A549 (cell line): ENCODE data around the gene SHLD1. TPM values are rescaled to one million over a fixed set of nuclear protein-coding genes. Genes with fewer than 3 reads are reported as not detected.
A peak's percentile ranks its signal among the peaks of the same experiment; 100 is the strongest.

ENCODE experiments used
- ATAC-seq, 2 experiments: fragments of 200-7000 bp in 1 of 2; fragments of >200 bp in 1 of 2; cut with Nextera tagmentation in 1 of 2; cut with Tn5 transposase in 1 of 2; 3 replicates each; pipeline versions ENCODE4 v1.8.0 to v1.9.1; 2018 to 2020; ENCODE audit warnings: mild to moderate bottlenecking in 1 of 2, moderate library complexity in 1 of 2
- CTCF ChIA-PET: fragments of 300-600 bp; sonication (Branson Sonifier 250); formaldehyde crosslinking; extraction: SDS; loops from one replicate; lab custom pipeline; 2021; ENCODE audit warnings: antibody characterized with exemption, inconsistent platforms; lab: Yijun Ruan, JAX
- POLR2A ChIA-PET: fragments of 350-600 bp; formaldehyde crosslinking; extraction: SDS; loops from one replicate; lab custom pipeline; 2021; ENCODE audit warnings: antibody characterized with exemption, inconsistent platforms; lab: Yijun Ruan, JAX
- DNase-seq, 2 experiments: peaks; one replicate each; pipeline versions ENCODE4 v3.0.0 to v3.0.0-alpha.2; 2011 to 2016; ENCODE audit warnings: low read depth in 1 of 2, low spot score in 1 of 2
- FAIRE-seq: peaks from 2 replicates; lab custom pipeline; 2011; peaks lifted over from hg19 to GRCh38; lab: Jason Lieb, UNC
- H3K27ac ChIP-seq, 2 experiments: fragments of >200 bp; sonication (Bioruptor Twin); formaldehyde crosslinking; 3 replicates each; pipeline ENCODE4 v1.5.1; 2016 to 2017
- H3K4me1 ChIP-seq: fragments of >200 bp; sonication (Bioruptor Twin); formaldehyde crosslinking; 3 replicates; pipeline ENCODE4 v1.6.1; 2016
- H3K4me2 ChIP-seq: fragments of >200 bp; sonication (Bioruptor Twin); formaldehyde crosslinking; 3 replicates; pipeline ENCODE4 v1.6.1; 2016
- H3K4me3 ChIP-seq: fragments of >200 bp; sonication (Bioruptor Twin); formaldehyde crosslinking; 3 replicates; pipeline ENCODE4 v1.5.1; 2016
- H3K9me3 ChIP-seq: fragments of >200 bp; sonication (Bioruptor Twin); formaldehyde crosslinking; 3 replicates; pipeline ENCODE4 v1.6.1; 2016
- BHLHE40 ChIP-seq: IDR thresholded peaks from 2 replicates; pipeline ENCODE4 v1.6.1; 2012; ENCODE audit warnings: low read depth, low read length, inconsistent platforms
- CBX2 ChIP-seq: fragments of 200-600 bp; sonication (generic); IDR thresholded peaks from 2 replicates; pipeline ENCODE4 v1.6.1; 2016; ENCODE audit warnings: low read depth, mild to moderate bottlenecking, borderline replicate concordance
- CBX8 ChIP-seq: fragments of 200-600 bp; sonication (generic); IDR thresholded peaks from 2 replicates; pipeline ENCODE4 v1.6.1; 2016
- CEBPB ChIP-seq, 2 experiments: fragments of >200 bp in 1 of 2; sonication (Bioruptor Twin) in 1 of 2; formaldehyde crosslinking in 1 of 2; IDR thresholded peaks; 2 replicates each; pipeline ENCODE4 v1.6.1; 2012 to 2016
- CHD2 ChIP-seq: fragments of 150-350 bp; IDR thresholded peaks from 2 replicates; pipeline ENCODE4 v1.6.1; 2014; ENCODE audit warnings: low read length; ENCODE audit not compliant: partially characterized antibody
- CHD4 ChIP-seq: fragments of 200-600 bp; sonication (generic); IDR thresholded peaks from 2 replicates; pipeline ENCODE4 v1.6.1; 2016; ENCODE audit warnings: antibody characterized with exemption, mild to moderate bottlenecking, borderline replicate concordance
- EHF ChIP-seq: fragments of 250-450 bp; sonication (Bioruptor Pico); IDR thresholded peaks from 2 replicates; pipeline ENCODE4 v1.5.0; 2020; ENCODE audit warnings: mild to moderate bottlenecking
- ESRRA ChIP-seq: fragments of 150-350 bp; IDR thresholded peaks from 2 replicates; pipeline ENCODE4 v1.6.1; 2014; ENCODE audit warnings: mild to moderate bottlenecking, low read length, borderline replicate concordance
- FOSL2 ChIP-seq, 2 experiments: fragments of 450-650 bp in 1 of 2; fragments of >200 bp in 1 of 2; sonication (Bioruptor Twin) in 1 of 2; formaldehyde crosslinking; IDR thresholded peaks; 2 replicates each; pipeline versions ENCODE4 v1.5.0 to v1.6.1; 2016 to 2020; ENCODE audit warnings: mild to moderate bottlenecking in 1 of 2, moderate library complexity in 1 of 2
- FOXS1 ChIP-seq: fragments of 250-450 bp; sonication (Bioruptor Pico); IDR thresholded peaks from 2 replicates; pipeline ENCODE4 v1.5.0; 2020; ENCODE audit warnings: mild to moderate bottlenecking, moderate library complexity
- GATA3 ChIP-seq: IDR thresholded peaks from 2 replicates; pipeline ENCODE4 v1.6.1; 2012; ENCODE audit warnings: borderline replicate concordance
- HDAC2 ChIP-seq: fragments of 200-600 bp; sonication (generic); IDR thresholded peaks from 2 replicates; pipeline ENCODE4 v1.6.1; 2016
- HOXA7 ChIP-seq: fragments of 250-450 bp; sonication (Bioruptor Pico); IDR thresholded peaks from 2 replicates; pipeline ENCODE4 v1.5.0; 2020; ENCODE audit warnings: mild to moderate bottlenecking, moderate library complexity
- HOXB13 ChIP-seq: fragments of 250-450 bp; sonication (Bioruptor Pico); IDR thresholded peaks from 2 replicates; pipeline ENCODE4 v1.5.0; 2020; ENCODE audit warnings: low read depth, mild to moderate bottlenecking, moderate library complexity
- MAFK ChIP-seq: fragments of 450-650 bp; IDR thresholded peaks from 2 replicates; pipeline ENCODE4 v1.6.1; 2014; ENCODE audit not compliant: partially characterized antibody
- NFE2L2 ChIP-seq: fragments of 150-350 bp; conservative IDR thresholded peaks from 2 replicates; pipeline ENCODE4 v1.6.1; 2014; ENCODE audit warnings: low read length
- NR3C1 ChIP-seq: fragments of >200 bp; sonication (Bioruptor Twin); formaldehyde crosslinking; IDR thresholded peaks from 3 replicates; pipeline ENCODE4 v1.6.1; 2017
- PHF8 ChIP-seq: fragments of 200-600 bp; sonication (generic); IDR thresholded peaks from 2 replicates; pipeline ENCODE4 v1.6.1; 2016; ENCODE audit warnings: low read depth, mild to moderate bottlenecking, antibody characterized with exemption, moderate library complexity, borderline replicate concordance
- POLR2A ChIP-seq: IDR thresholded peaks from 2 replicates; pipeline ENCODE4 v1.6.1; 2012; ENCODE audit warnings: mild to moderate bottlenecking, low read length
- RARB ChIP-seq: fragments of 250-450 bp; sonication (Bioruptor Pico); IDR thresholded peaks from 2 replicates; pipeline ENCODE4 v1.8.0; 2021; ENCODE audit warnings: mild to moderate bottlenecking, moderate library complexity
- RFX5 ChIP-seq: fragments of 450-650 bp; IDR thresholded peaks from 2 replicates; pipeline ENCODE4 v1.7.1; 2014; ENCODE audit warnings: antibody characterized with exemption, mild to moderate bottlenecking, moderate library complexity
- RNF2 ChIP-seq: fragments of 200-600 bp; sonication (generic); IDR thresholded peaks from 2 replicates; pipeline ENCODE4 v1.6.1; 2016; ENCODE audit warnings: low read depth, mild to moderate bottlenecking, antibody characterized with exemption, moderate library complexity, borderline replicate concordance
- SMC3 ChIP-seq: fragments of >200 bp; sonication (Bioruptor Twin); formaldehyde crosslinking; IDR thresholded peaks from 3 replicates; pipeline ENCODE4 v1.6.1; 2018; ENCODE audit warnings: inconsistent platforms
- TFCP2L1 ChIP-seq: fragments of 250-450 bp; sonication (Bioruptor Pico); IDR thresholded peaks from 2 replicates; pipeline ENCODE4 v1.5.0; 2021; ENCODE audit warnings: mild to moderate bottlenecking
- TP53 ChIP-seq: fragments of 250-450 bp; sonication (Bioruptor Pico); IDR thresholded peaks from 2 replicates; pipeline ENCODE4 v1.5.0; 2021; ENCODE audit warnings: mild to moderate bottlenecking, moderate library complexity
- ZNF302 ChIP-seq: fragments of 250-450 bp; sonication (Bioruptor Pico); IDR thresholded peaks from 2 replicates; pipeline ENCODE4 v1.9.0; 2021; ENCODE audit warnings: inconsistent platforms, mild to moderate bottlenecking, moderate library complexity
- ZSCAN20 ChIP-seq: fragments of 250-450 bp; sonication (Bioruptor Pico); IDR thresholded peaks from 2 replicates; pipeline ENCODE4 v1.8.0; 2022; ENCODE audit warnings: mild to moderate bottlenecking, moderate library complexity
- WGBS: methylation state at CpG from one replicate; pipeline ENCODE4 v1.1.6; 2017; ENCODE audit errors: missing lambda C conversion rate; 5-methylcytosine and 5-hydroxymethylcytosine counted together
- polyA plus RNA-seq, 4 experiments: library from polyadenylated mRNA; depleted of rRNA in 3 of 4; stranded (reverse); fragments of >200 nt; fragmentation: RNase III in 1 of 4; extraction: RNeasy Plus Mini Kit Qiagen cat#74134 plus additional on column Dnase treatment in 1 of 4; gene quantifications; 2 replicates in 3 of 4; 3 replicates in 1 of 4; pipeline ENCODE4 v1.2.3, GENCODE V29; 2011 to 2017
- TF ChIP-seq, protein P1 (sequence below): fragments of 200-600 bp; sonication (generic); IDR thresholded peaks from 2 replicates; pipeline ENCODE4 v1.6.1; 2016; ENCODE audit warnings: antibody characterized with exemption, mild to moderate bottlenecking, moderate library complexity
- TF ChIP-seq, protein P2 (sequence below): fragments of >200 bp; sonication (Bioruptor Twin); formaldehyde crosslinking; IDR thresholded peaks from 3 replicates; pipeline ENCODE4 v1.6.1; 2016
- TF ChIP-seq, protein P3 (sequence below): fragments of 150-350 bp; IDR thresholded peaks from 2 replicates; pipeline ENCODE4 v1.6.1; 2014; ENCODE audit warnings: low read depth, mild to moderate bottlenecking, low read length

Gene SHLD1
- polyA plus RNA-seq, 2 of the 4 experiments (the other 2 are of a cell fraction): 6.5 to 18.4 TPM

DNA sequence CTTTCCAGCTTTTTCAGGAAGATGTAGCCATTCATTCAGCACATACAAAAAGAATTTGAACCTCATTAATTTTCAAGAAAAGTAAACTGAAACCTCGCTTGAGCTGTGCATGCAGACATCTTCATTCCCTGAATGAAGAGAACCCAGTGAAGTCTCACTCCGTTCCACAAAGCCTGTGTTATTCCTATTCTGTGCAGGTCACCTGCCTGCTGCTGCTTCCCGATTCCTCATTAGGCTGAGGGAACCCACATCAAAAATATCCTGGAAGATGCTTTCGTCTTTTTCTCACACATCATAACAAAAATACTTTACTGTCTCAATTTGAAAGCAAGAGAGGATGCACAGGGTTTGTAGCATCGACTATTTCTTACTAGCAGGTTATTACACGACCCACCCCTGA lies 160.0 kb downstream of the SHLD1 start:
- no peak for DNase-seq
- TF ChIP-seq FOXS1 (CRISPR knock-in tag): no peak
- TF ChIP-seq HOXB13: no peak
- TF ChIP-seq, protein P1, sequence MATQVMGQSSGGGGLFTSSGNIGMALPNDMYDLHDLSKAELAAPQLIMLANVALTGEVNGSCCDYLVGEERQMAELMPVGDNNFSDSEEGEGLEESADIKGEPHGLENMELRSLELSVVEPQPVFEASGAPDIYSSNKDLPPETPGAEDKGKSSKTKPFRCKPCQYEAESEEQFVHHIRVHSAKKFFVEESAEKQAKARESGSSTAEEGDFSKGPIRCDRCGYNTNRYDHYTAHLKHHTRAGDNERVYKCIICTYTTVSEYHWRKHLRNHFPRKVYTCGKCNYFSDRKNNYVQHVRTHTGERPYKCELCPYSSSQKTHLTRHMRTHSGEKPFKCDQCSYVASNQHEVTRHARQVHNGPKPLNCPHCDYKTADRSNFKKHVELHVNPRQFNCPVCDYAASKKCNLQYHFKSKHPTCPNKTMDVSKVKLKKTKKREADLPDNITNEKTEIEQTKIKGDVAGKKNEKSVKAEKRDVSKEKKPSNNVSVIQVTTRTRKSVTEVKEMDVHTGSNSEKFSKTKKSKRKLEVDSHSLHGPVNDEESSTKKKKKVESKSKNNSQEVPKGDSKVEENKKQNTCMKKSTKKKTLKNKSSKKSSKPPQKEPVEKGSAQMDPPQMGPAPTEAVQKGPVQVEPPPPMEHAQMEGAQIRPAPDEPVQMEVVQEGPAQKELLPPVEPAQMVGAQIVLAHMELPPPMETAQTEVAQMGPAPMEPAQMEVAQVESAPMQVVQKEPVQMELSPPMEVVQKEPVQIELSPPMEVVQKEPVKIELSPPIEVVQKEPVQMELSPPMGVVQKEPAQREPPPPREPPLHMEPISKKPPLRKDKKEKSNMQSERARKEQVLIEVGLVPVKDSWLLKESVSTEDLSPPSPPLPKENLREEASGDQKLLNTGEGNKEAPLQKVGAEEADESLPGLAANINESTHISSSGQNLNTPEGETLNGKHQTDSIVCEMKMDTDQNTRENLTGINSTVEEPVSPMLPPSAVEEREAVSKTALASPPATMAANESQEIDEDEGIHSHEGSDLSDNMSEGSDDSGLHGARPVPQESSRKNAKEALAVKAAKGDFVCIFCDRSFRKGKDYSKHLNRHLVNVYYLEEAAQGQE: no peak
- TF ChIP-seq EHF (CRISPR knock-in tag): no peak
- TF ChIP-seq HOXA7 (CRISPR knock-in tag): no peak
- TF ChIP-seq ZNF302 (CRISPR knock-in tag): no peak
- no peak for TF ChIP-seq FOSL2 (IDR thresholded peaks at IDR 0.05)
- no peak for TF ChIP-seq FOSL2 (CRISPR knock-in tag; IDR thresholded peaks at IDR 0.05)
- TF ChIP-seq CHD2: no peak
- no peak for TF ChIP-seq HDAC2
- no peak for TF ChIP-seq POLR2A
- no peak for TF ChIP-seq CBX8
- no peak for TF ChIP-seq RARB (CRISPR knock-in tag)
- no peak for TF ChIP-seq RNF2
- no peak for TF ChIP-seq PHF8
- TF ChIP-seq ESRRA: no peak
- TF ChIP-seq TFCP2L1 (CRISPR knock-in tag): no peak
- TF ChIP-seq NFE2L2: no peak
- TF ChIP-seq, protein P2, sequence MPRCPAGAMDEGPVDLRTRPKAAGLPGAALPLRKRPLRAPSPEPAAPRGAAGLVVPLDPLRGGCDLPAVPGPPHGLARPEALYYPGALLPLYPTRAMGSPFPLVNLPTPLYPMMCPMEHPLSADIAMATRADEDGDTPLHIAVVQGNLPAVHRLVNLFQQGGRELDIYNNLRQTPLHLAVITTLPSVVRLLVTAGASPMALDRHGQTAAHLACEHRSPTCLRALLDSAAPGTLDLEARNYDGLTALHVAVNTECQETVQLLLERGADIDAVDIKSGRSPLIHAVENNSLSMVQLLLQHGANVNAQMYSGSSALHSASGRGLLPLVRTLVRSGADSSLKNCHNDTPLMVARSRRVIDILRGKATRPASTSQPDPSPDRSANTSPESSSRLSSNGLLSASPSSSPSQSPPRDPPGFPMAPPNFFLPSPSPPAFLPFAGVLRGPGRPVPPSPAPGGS: no peak
- TF ChIP-seq, protein P3, sequence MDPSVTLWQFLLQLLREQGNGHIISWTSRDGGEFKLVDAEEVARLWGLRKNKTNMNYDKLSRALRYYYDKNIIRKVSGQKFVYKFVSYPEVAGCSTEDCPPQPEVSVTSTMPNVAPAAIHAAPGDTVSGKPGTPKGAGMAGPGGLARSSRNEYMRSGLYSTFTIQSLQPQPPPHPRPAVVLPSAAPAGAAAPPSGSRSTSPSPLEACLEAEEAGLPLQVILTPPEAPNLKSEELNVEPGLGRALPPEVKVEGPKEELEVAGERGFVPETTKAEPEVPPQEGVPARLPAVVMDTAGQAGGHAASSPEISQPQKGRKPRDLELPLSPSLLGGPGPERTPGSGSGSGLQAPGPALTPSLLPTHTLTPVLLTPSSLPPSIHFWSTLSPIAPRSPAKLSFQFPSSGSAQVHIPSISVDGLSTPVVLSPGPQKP: no peak
- no peak for FAIRE-seq
- no peak for ATAC-seq
- Histone ChIP-seq H3K27ac (no peak overlapping the region), H3K4me2 (peak overlapping the region; percentile 78; the same call in 2 of the 3 replicates), H3K9me3 (no peaks in the 10 kb centered on the region), H3K4me1 (peaks cover 6% of the 10 kb centered on the region; the same call in 1 of the 3 replicates), H3K4me3 (no peak overlapping the region)
- POLR2A ChIA-PET: no interaction called here
- CTCF ChIA-PET: interaction anchor here (0.7 kb wide), 1 partner anchor 1566 kb away, joined by 3 read pairs; no protein-coding TSS in a partner anchor
- 19% methylated on average over 6 of the region's 6 CpGs for WGBS

DNA sequence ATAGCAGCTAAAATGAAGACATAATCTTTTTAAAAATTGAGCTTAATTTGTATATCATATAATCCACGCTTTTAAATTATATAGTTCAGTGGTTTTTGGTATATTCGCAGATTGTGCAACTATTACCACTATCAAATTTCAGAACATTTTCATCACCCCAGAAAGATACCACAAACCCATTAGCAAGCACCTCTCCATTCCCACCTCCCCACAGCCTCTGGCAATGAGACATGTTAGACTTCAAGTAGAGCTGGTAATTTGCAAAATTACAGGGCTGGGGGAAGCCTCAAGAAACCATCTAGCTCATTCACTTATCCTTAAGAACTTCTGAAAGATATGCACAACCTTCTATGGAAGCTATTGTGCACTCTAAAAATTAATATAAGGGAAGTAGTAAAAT lies 163.0 kb downstream of the SHLD1 start:
- Histone ChIP-seq H3K27ac (no peak overlapping the region), H3K9me3 (no peaks in the 10 kb centered on the region), H3K4me2 (no peak overlapping the region), H3K4me3 (no peak overlapping the region), H3K4me1 (peaks cover 6% of the 10 kb centered on the region; the same call in 1 of the 3 replicates)
- no peak for FAIRE-seq
- TF ChIP-seq RFX5 (no peak), RNF2 (no peak), RARB (CRISPR knock-in tag) (no peak), GATA3 (no peak), CHD4 (no peak), SMC3 (no peak), FOSL2 (IDR thresholded peaks at IDR 0.05) (no peak), FOSL2 (CRISPR knock-in tag; IDR thresholded peaks at IDR 0.05) (no peak), MAFK (no peak), NR3C1 (no peak), NFE2L2 (no peak), BHLHE40 (no peak), CHD2 (no peak), CEBPB (IDR thresholded peaks at IDR 0.05) (no peak), TP53 (CRISPR knock-in tag) (no peak), ZSCAN20 (CRISPR knock-in tag) (no peak), CBX2 (no peak)
- WGBS: 52% methylated on average over 2 of the region's 2 CpGs
- DNase-seq: no peak
- ChIA-PET CTCF (interaction anchor here (0.6 to 4.2 kb wide), 11 partner anchors 11 to 383 kb away, joined by 3 to 25 read pairs (median 3); no protein-coding TSS in a partner anchor), POLR2A (no interaction called here)
- no peak for ATAC-seq
